ENCODE measurements around the gene DUSP9.

DNA sequence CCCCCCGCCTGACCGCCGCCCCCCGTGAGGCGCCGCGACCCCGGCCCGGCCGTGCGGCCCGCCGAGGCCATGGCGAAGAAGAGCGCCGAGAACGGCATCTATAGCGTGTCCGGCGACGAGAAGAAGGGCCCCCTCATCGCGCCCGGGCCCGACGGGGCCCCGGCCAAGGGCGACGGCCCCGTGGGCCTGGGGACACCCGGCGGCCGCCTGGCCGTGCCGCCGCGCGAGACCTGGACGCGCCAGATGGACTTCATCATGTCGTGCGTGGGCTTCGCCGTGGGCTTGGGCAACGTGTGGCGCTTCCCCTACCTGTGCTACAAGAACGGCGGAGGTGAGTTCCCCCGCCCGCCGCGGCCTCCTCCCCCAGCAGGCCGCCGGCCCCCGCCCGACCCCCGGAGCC, 41.5 kb downstream of the DUSP9 start:
- no peak for TF ChIP-seq CTCF (IDR thresholded peaks at IDR 0.05; ENCODE audit: insufficient read depth, low read depth, low read length)
- TF ChIP-seq EZH2 (IDR thresholded peaks at IDR 0.05; ENCODE audit: insufficient read depth, low read length) = no peak

Measured in astrocyte (in vitro differentiated cells and primary cell).